DND-41 (cell line): ENCODE measurements around the gene AHCYL2.

Experiments
- ATAC-seq: fragments of 200-7000 bp; cut with Tn5 transposase; 3 replicates; pipeline ENCODE4 v1.9.1; 2021; ENCODE audit warnings: low read depth; ENCODE audit not compliant: insufficient read depth
- DNase-seq: peaks from one replicate; pipeline ENCODE4 v3.0.0-alpha.2; 2020
- H2AFZ ChIP-seq: 2 replicates; pipeline ENCODE4 v1.6.0; 2012; ENCODE audit warnings: low read depth, low read length
- H3K27ac ChIP-seq: 2 replicates; pipeline ENCODE4 v1.5.1; 2012; ENCODE audit warnings: low read length, inconsistent platforms
- H3K27me3 ChIP-seq: fragments of 200-600 bp; sonication (generic); 2 replicates; pipeline ENCODE4 v1.6.0; 2012; ENCODE audit warnings: low read length, mild to moderate bottlenecking, inconsistent platforms; ENCODE audit not compliant: insufficient read depth, poor library complexity
- H3K36me3 ChIP-seq: 2 replicates; pipeline ENCODE4 v1.5.1; 2012; ENCODE audit warnings: low read length, inconsistent platforms; ENCODE audit not compliant: insufficient read depth
- H3K4me1 ChIP-seq: 2 replicates; pipeline ENCODE4 v1.5.1; 2012; ENCODE audit warnings: mild to moderate bottlenecking, low read length; ENCODE audit not compliant: insufficient read depth
- H3K4me2 ChIP-seq: 2 replicates; pipeline ENCODE4 v1.6.0; 2012; ENCODE audit warnings: mild to moderate bottlenecking, moderate library complexity, low read length, inconsistent platforms; ENCODE audit not compliant: insufficient read depth
- H3K4me3 ChIP-seq, 2 experiments: fragments of 200-600 bp in 1 of 2; shearing (Covaris generic) in 1 of 2; 2 replicates each; pipeline ENCODE4 v1.5.1; 2012 to 2016; ENCODE audit warnings: inconsistent platforms in 2 of 2, low read length in 2 of 2, mild to moderate bottlenecking in 2 of 2, low read depth in 1 of 2, moderate library complexity in 1 of 2
- H3K79me2 ChIP-seq: 2 replicates; pipeline ENCODE4 v1.6.0; 2012; ENCODE audit warnings: low read length, inconsistent platforms; ENCODE audit not compliant: insufficient read depth
- H3K9ac ChIP-seq: 2 replicates; pipeline ENCODE4 v1.6.0; 2012; ENCODE audit warnings: low read depth, mild to moderate bottlenecking, inconsistent platforms, low read length, moderate library complexity
- H3K9me3 ChIP-seq: 2 replicates; pipeline ENCODE4 v1.5.1; 2012; ENCODE audit warnings: low read length, moderate library complexity, mild to moderate bottlenecking, inconsistent platforms; ENCODE audit not compliant: insufficient read depth, severe bottlenecking
- H4K20me1 ChIP-seq: 2 replicates; pipeline ENCODE4 v1.6.0; 2012; ENCODE audit warnings: low read length; ENCODE audit not compliant: insufficient read depth
- EZH2 ChIP-seq: IDR thresholded peaks from 3 replicates; pipeline ENCODE4 v1.6.1; 2012; ENCODE audit warnings: borderline replicate concordance, low read depth, mild to moderate bottlenecking, moderate library complexity, low read length, inconsistent platforms; ENCODE audit not compliant: severe bottlenecking
- TF ChIP-seq, protein P1 (sequence below): IDR thresholded peaks from 2 replicates; pipeline ENCODE4 v1.5.1; 2012; ENCODE audit warnings: borderline replicate concordance, low read length, moderate library complexity, mild to moderate bottlenecking; ENCODE audit not compliant: poor library complexity, severe bottlenecking; ENCODE audit errors: extremely low read depth

AHCYL2 gene

DNA sequence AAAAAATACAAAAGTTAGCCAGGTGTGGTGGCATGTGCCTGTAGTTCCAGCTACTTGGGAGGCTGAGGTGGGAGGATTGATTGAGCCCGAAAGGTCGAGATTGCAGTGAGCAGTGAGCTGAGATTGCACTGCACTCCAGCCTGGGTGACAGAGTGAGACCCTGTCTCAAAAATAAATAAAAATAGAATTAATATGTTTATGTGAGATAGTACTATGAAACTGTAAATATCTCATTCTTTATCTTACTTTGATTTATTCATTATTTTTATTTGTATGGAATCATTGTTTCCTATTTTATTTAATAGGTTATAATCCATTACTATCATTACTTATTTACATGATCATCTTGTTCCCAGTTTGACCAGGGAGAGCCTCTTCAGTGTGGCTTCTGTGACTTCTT, 168.4 kb downstream of the AHCYL2 start:
- Histone ChIP-seq H3K79me2 (no peaks in the 10 kb centered on the region), H3K4me2 (no peak overlapping the region), H3K4me3 (no peak overlapping the region), H4K20me1 (no peaks in the 10 kb centered on the region), H3K9me3 (no peaks in the 10 kb centered on the region), H3K36me3 (no peaks in the 10 kb centered on the region), H3K4me1 (no peaks in the 10 kb centered on the region), H3K27me3 (no peaks in the 10 kb centered on the region), H3K9ac (no peak overlapping the region), H3K27ac (no peak overlapping the region), H2AFZ (no peak overlapping the region)
- no peak for DNase-seq
- ATAC-seq: no peak
- TF ChIP-seq EZH2: no peak
- TF ChIP-seq, protein P1, sequence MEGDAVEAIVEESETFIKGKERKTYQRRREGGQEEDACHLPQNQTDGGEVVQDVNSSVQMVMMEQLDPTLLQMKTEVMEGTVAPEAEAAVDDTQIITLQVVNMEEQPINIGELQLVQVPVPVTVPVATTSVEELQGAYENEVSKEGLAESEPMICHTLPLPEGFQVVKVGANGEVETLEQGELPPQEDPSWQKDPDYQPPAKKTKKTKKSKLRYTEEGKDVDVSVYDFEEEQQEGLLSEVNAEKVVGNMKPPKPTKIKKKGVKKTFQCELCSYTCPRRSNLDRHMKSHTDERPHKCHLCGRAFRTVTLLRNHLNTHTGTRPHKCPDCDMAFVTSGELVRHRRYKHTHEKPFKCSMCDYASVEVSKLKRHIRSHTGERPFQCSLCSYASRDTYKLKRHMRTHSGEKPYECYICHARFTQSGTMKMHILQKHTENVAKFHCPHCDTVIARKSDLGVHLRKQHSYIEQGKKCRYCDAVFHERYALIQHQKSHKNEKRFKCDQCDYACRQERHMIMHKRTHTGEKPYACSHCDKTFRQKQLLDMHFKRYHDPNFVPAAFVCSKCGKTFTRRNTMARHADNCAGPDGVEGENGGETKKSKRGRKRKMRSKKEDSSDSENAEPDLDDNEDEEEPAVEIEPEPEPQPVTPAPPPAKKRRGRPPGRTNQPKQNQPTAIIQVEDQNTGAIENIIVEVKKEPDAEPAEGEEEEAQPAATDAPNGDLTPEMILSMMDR: no peak

DNA sequence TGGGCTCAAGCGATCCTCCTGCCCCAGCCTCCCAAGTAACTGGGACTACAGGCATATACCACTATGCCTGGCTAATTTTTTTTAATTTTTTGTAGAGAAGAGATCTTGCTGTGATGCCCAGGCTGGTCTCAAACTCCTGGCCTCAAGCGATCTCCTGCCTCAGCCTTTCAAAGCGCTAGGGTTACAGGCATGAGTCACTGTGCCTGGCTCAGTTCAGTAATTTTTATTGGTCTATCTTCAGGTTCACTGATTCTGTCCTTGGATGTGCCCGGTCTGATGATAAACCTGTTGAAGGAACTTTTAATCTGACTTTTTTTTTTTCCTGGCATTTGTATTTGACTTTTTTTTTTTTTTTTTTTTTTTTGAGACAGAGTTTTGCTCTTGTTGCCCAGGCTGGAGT, 169.3 kb downstream of the AHCYL2 start:
- no peaks in the 10 kb centered on the region for H3K4me1 ChIP-seq
- no peaks in the 10 kb centered on the region for H3K36me3 ChIP-seq
- no peak overlapping the region for H2AFZ ChIP-seq
- H3K9ac ChIP-seq: no peak overlapping the region
- H3K4me2 ChIP-seq: no peak overlapping the region
- H3K79me2 ChIP-seq: no peaks in the 10 kb centered on the region
- no peak overlapping the region for H3K27ac ChIP-seq
- H3K27me3 ChIP-seq: no peaks in the 10 kb centered on the region
- ATAC-seq: no peak
- no peaks in the 10 kb centered on the region for H4K20me1 ChIP-seq
- DNase-seq: no peak
- no peaks in the 10 kb centered on the region for H3K9me3 ChIP-seq
- no peak overlapping the region for H3K4me3 ChIP-seq
- TF ChIP-seq EZH2: no peak
- TF ChIP-seq, protein P1: no peak

DNA sequence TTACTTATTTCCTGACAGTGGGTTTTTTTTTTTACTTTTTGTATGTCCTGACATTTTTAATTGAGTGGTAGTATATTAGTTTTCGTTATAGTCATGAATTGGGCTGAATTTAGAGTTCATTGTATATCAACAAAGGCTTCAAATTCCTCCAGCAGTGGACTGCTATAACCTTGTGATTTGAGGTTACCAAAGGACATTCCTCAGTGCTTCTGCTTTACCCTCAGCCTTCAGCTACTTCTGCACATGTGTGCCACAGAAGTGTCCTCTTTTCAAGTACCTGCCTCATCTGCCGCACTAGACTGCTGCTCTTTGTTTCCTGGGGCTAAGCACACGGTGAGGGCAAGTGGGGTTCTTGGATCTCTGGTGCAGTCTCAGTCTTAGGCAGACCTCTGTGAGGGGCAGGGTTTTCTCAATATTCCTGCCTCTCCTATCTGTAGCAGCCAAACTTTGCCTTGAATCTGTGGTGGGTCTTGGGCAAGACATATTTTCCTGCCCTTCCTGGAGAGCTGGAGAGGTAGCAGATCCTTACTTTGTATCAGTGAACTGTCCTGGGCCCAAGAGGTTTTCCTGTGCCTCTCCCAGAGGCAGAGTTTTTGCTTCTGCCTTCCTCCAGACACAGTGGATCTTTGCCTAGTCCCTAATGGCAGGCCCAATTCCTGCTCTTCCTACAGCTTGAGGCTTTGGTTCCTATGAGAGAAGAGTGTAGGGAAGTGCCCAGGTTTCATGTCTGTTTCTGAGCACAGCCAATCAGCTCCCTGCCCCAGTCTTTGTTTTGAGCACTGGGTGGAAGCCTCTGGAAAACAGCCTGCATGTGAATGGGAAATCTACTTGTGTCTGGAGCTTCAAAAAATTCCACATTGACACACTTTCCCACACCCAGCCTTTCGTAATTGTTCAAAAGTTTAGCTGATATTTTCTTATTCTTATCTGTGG, 170.4 kb downstream of the AHCYL2 start:
- H3K4me1 ChIP-seq: no peaks in the 10 kb centered on the region
- H4K20me1 ChIP-seq: no peaks in the 10 kb centered on the region
- H2AFZ ChIP-seq: no peak overlapping the region
- H3K9me3 ChIP-seq: no peaks in the 10 kb centered on the region
- ATAC-seq (no peak), DNase-seq (no peak)
- no peak overlapping the region for H3K4me3 ChIP-seq
- H3K27ac ChIP-seq: no peak overlapping the region
- no peaks in the 10 kb centered on the region for H3K79me2 ChIP-seq
- H3K36me3 ChIP-seq: no peaks in the 10 kb centered on the region
- no peak overlapping the region for H3K4me2 ChIP-seq
- H3K9ac ChIP-seq: no peak overlapping the region
- H3K27me3 ChIP-seq: no peaks in the 10 kb centered on the region
- TF ChIP-seq, protein P1: no peak
- TF ChIP-seq EZH2: no peak
